Dendritic cell treated with granulocyte-macrophage colony-stimulating factor and Interleukin-4, amounts not matched to agents 40 ng/mL and 50 ng/mL, for 4 days (primary cell): ENCODE data around the gene ARNT2.

ENCODE experiments used
- H3K27ac Mint-ChIP-seq: one replicate; pipeline ENCODE4 v1.8.0; 2022; ENCODE audit warnings: mild to moderate bottlenecking, mixed read lengths
- H3K27me3 Mint-ChIP-seq: one replicate; pipeline ENCODE4 v1.8.0; 2022; ENCODE audit warnings: mild to moderate bottlenecking, mixed read lengths
- H3K36me3 Mint-ChIP-seq: one replicate; pipeline ENCODE4 v1.8.0; 2022; ENCODE audit warnings: low read depth, mixed read lengths
- H3K4me1 Mint-ChIP-seq: one replicate; pipeline ENCODE4 v1.8.0; 2022; ENCODE audit warnings: low read depth, mixed read lengths
- H3K4me3 Mint-ChIP-seq: one replicate; pipeline ENCODE4 v1.8.0; 2022; ENCODE audit warnings: mild to moderate bottlenecking, moderate library complexity, mixed read lengths
- H3K9me3 Mint-ChIP-seq: one replicate; pipeline ENCODE4 v1.8.0; 2022; ENCODE audit warnings: mixed read lengths
- intact Hi-C: fragments of 100-400 bp; cut with micrococcal nuclease; formaldehyde crosslinking; loops from one replicate; pipeline ENCODE4 v1.15.0; 2022

ARNT2 gene

GRCh38 chr15:80605591-80606150 lies 201.5 kb downstream of the ARNT2 start:
- H3K9me3 Mint-ChIP-seq = no peaks in the 10 kb centered on the region
- peaks cover 9% of the 10 kb centered on the region for H3K27me3 Mint-ChIP-seq
- H3K4me3 Mint-ChIP-seq = no peak overlapping the region
- intact Hi-C loops = no loop called here
- H3K36me3 Mint-ChIP-seq = no peaks in the 10 kb centered on the region
- H3K27ac Mint-ChIP-seq = no peak overlapping the region
- H3K4me1 Mint-ChIP-seq = no peaks in the 10 kb centered on the region

GRCh38 chr15:80606511-80607071 lies 202.4 kb downstream of the ARNT2 start:
- Mint-ChIP-seq H3K4me1 (no peaks in the 10 kb centered on the region), H3K9me3 (no peaks in the 10 kb centered on the region), H3K36me3 (no peaks in the 10 kb centered on the region), H3K4me3 (no peak overlapping the region), H3K27ac (no peak overlapping the region), H3K27me3 (peaks cover 9% of the 10 kb centered on the region)
- intact Hi-C loops = no loop called here

- no peaks in the 10 kb centered on the region for H3K4me1 Mint-ChIP-seq
- H3K36me3 Mint-ChIP-seq = no peaks in the 10 kb centered on the region
- H3K9me3 Mint-ChIP-seq = no peaks in the 10 kb centered on the region
- no peak overlapping the region for H3K4me3 Mint-ChIP-seq
- intact Hi-C loops = no loop called here
- H3K27ac Mint-ChIP-seq = no peak overlapping the region
- peaks cover 9% of the 10 kb centered on the region for H3K27me3 Mint-ChIP-seq
Measured at GRCh38 chr15:80607287-80607980, 203.3 kb downstream of the ARNT2 start.

- Mint-ChIP-seq H3K4me1 (no peaks in the 10 kb centered on the region), H3K27ac (no peak overlapping the region), H3K9me3 (no peaks in the 10 kb centered on the region), H3K36me3 (no peaks in the 10 kb centered on the region), H3K4me3 (no peak overlapping the region), H3K27me3 (peaks cover 7% of the 10 kb centered on the region)
- intact Hi-C loops = no loop called here
Measured at GRCh38 chr15:80608688-80609087, 204.5 kb downstream of the ARNT2 start.

GRCh38 chr15:80609091-80609490 lies 204.9 kb downstream of the ARNT2 start:
- H3K4me1 Mint-ChIP-seq = no peaks in the 10 kb centered on the region
- H3K36me3 Mint-ChIP-seq = no peaks in the 10 kb centered on the region
- H3K27ac Mint-ChIP-seq = no peak overlapping the region
- no peaks in the 10 kb centered on the region for H3K9me3 Mint-ChIP-seq
- intact Hi-C loops = no loop called here
- peaks cover 7% of the 10 kb centered on the region for H3K27me3 Mint-ChIP-seq
- H3K4me3 Mint-ChIP-seq = no peak overlapping the region

- Mint-ChIP-seq H3K36me3 (no peaks in the 10 kb centered on the region), H3K4me1 (no peaks in the 10 kb centered on the region), H3K9me3 (no peaks in the 10 kb centered on the region), H3K27me3 (peaks cover 7% of the 10 kb centered on the region), H3K4me3 (no peak overlapping the region), H3K27ac (no peak overlapping the region)
- intact Hi-C loops = no loop called here
Measured at GRCh38 chr15:80609512-80609946, 205.3 kb downstream of the ARNT2 start.

- H3K27ac Mint-ChIP-seq = no peak overlapping the region
- H3K4me3 Mint-ChIP-seq = no peak overlapping the region
- intact Hi-C loops = no loop called here
- H3K36me3 Mint-ChIP-seq = no peaks in the 10 kb centered on the region
- H3K27me3 Mint-ChIP-seq = peaks cover 10% of the 10 kb centered on the region
- H3K9me3 Mint-ChIP-seq = no peaks in the 10 kb centered on the region
- peaks cover 7% of the 10 kb centered on the region for H3K4me1 Mint-ChIP-seq
Measured at GRCh38 chr15:80611543-80612080, 207.4 kb downstream of the ARNT2 start.

- H3K27ac Mint-ChIP-seq = no peak overlapping the region
- H3K36me3 Mint-ChIP-seq = no peaks in the 10 kb centered on the region
- intact Hi-C loops = no loop called here
- no peak overlapping the region for H3K4me3 Mint-ChIP-seq
- peaks cover 10% of the 10 kb centered on the region for H3K27me3 Mint-ChIP-seq
- H3K4me1 Mint-ChIP-seq = peaks cover 7% of the 10 kb centered on the region
- no peaks in the 10 kb centered on the region for H3K9me3 Mint-ChIP-seq
Measured at GRCh38 chr15:80612118-80612823, 208.1 kb downstream of the ARNT2 start.

GRCh38 chr15:80613762-80614365 lies 209.7 kb downstream of the ARNT2 start:
- H3K27me3 Mint-ChIP-seq = peaks cover 9% of the 10 kb centered on the region
- peaks cover 14% of the 10 kb centered on the region for H3K4me1 Mint-ChIP-seq
- intact Hi-C loops = no loop called here
- no peaks in the 10 kb centered on the region for H3K9me3 Mint-ChIP-seq
- H3K4me3 Mint-ChIP-seq = no peak overlapping the region
- no peak overlapping the region for H3K27ac Mint-ChIP-seq
- no peaks in the 10 kb centered on the region for H3K36me3 Mint-ChIP-seq

- Mint-ChIP-seq H3K27me3 (peaks cover 7% of the 10 kb centered on the region), H3K9me3 (no peaks in the 10 kb centered on the region), H3K36me3 (no peaks in the 10 kb centered on the region), H3K4me1 (peaks cover 14% of the 10 kb centered on the region), H3K4me3 (no peak overlapping the region), H3K27ac (no peak overlapping the region)
- intact Hi-C loops = no loop called here
Measured at GRCh38 chr15:80614711-80615360, 210.7 kb downstream of the ARNT2 start.

- Mint-ChIP-seq H3K4me1 (peaks cover 14% of the 10 kb centered on the region), H3K9me3 (no peaks in the 10 kb centered on the region), H3K27ac (no peak overlapping the region), H3K4me3 (no peak overlapping the region), H3K36me3 (no peaks in the 10 kb centered on the region), H3K27me3 (peaks cover 7% of the 10 kb centered on the region)
- intact Hi-C loops = no loop called here
Measured at GRCh38 chr15:80615361-80615736, 211.2 kb downstream of the ARNT2 start.

- Mint-ChIP-seq H3K4me1 (peaks cover 14% of the 10 kb centered on the region), H3K4me3 (no peak overlapping the region), H3K27me3 (peaks cover 7% of the 10 kb centered on the region), H3K27ac (no peak overlapping the region), H3K9me3 (no peaks in the 10 kb centered on the region), H3K36me3 (no peaks in the 10 kb centered on the region)
- intact Hi-C loops = no loop called here
Measured at GRCh38 chr15:80615783-80616391, 211.7 kb downstream of the ARNT2 start.

GRCh38 chr15:80618685-80619400 lies 214.7 kb downstream of the ARNT2 start:
- intact Hi-C loops = no loop called here
- Mint-ChIP-seq H3K27me3 (peaks cover 7% of the 10 kb centered on the region), H3K4me1 (peaks cover 14% of the 10 kb centered on the region), H3K36me3 (no peaks in the 10 kb centered on the region), H3K9me3 (peaks cover 10% of the 10 kb centered on the region), H3K27ac (no peak overlapping the region), H3K4me3 (no peak overlapping the region)
